ENCODE data around the gene CNTNAP2. TPM values are rescaled to one million over a fixed set of nuclear protein-coding genes. Genes with fewer than 3 reads are reported as not detected.

CNTNAP2 gene
- total RNA-seq, 6 experiments from 2014 or later = 0.07 to 0.13 (median 0.12) TPM; not detected in 3

GRCh38 chr7:146424084-146424483 lies 307.5 kb downstream of the CNTNAP2 start:
- Mint-ChIP-seq H3K9me3 (peaks cover 29% of the 10 kb centered on the region), H3K4me1 (ENCODE audit: low read depth) (no peaks in the 10 kb centered on the region), H3K36me3 (ENCODE audit: low read depth) (no peaks in the 10 kb centered on the region), H3K4me3 (no peak overlapping the region), H3K27me3 (ENCODE audit: insufficient read depth) (no peaks in the 10 kb centered on the region), H3K27ac (no peak overlapping the region)
- no peak for DNase-seq
- TF ChIP-seq CTCF (IDR thresholded peaks at IDR 0.05) = no peak

GRCh38 chr7:146433501-146433900 lies 316.9 kb downstream of the CNTNAP2 start:
- H3K36me3 Mint-ChIP-seq (ENCODE audit: low read depth) = no peaks in the 10 kb centered on the region
- TF ChIP-seq CTCF (IDR thresholded peaks at IDR 0.05) = no peak
- no peak for DNase-seq
- peaks cover 27% of the 10 kb centered on the region for H3K9me3 Mint-ChIP-seq
- H3K27ac Mint-ChIP-seq = no peak overlapping the region
- H3K4me1 Mint-ChIP-seq (ENCODE audit: low read depth) = no peaks in the 10 kb centered on the region
- no peak overlapping the region for H3K4me3 Mint-ChIP-seq
- no peaks in the 10 kb centered on the region for H3K27me3 Mint-ChIP-seq (ENCODE audit: insufficient read depth)

GRCh38 chr7:146443102-146443501 lies 326.5 kb downstream of the CNTNAP2 start:
- Mint-ChIP-seq H3K36me3 (ENCODE audit: low read depth) (no peaks in the 10 kb centered on the region), H3K4me3 (no peak overlapping the region), H3K4me1 (ENCODE audit: low read depth) (no peaks in the 10 kb centered on the region), H3K27ac (no peak overlapping the region), H3K27me3 (ENCODE audit: insufficient read depth) (no peaks in the 10 kb centered on the region), H3K9me3 (peaks cover 23% of the 10 kb centered on the region)
- TF ChIP-seq CTCF (IDR thresholded peaks at IDR 0.05) = no peak
- DNase-seq = no peak

- H3K27ac Mint-ChIP-seq = no peak overlapping the region
Measured at GRCh38 chr7:146449625-146450024, 333.0 kb downstream of the CNTNAP2 start.

GRCh38 chr7:146455091-146455655 lies 338.6 kb downstream of the CNTNAP2 start:
- Mint-ChIP-seq H3K27me3 (ENCODE audit: insufficient read depth) (no peaks in the 10 kb centered on the region), H3K9me3 (peaks cover 18% of the 10 kb centered on the region), H3K27ac (no peak overlapping the region)

More at GRCh38 chr7:146449625-146450024, 333.0 kb downstream of the CNTNAP2 start:
- H3K4me3 Mint-ChIP-seq = no peak overlapping the region
- no peaks in the 10 kb centered on the region for H3K4me1 Mint-ChIP-seq (ENCODE audit: low read depth)
- DNase-seq = no peak
- H3K27me3 Mint-ChIP-seq (ENCODE audit: insufficient read depth) = no peaks in the 10 kb centered on the region
- H3K36me3 Mint-ChIP-seq (ENCODE audit: low read depth) = no peaks in the 10 kb centered on the region
- H3K9me3 Mint-ChIP-seq = peaks cover 31% of the 10 kb centered on the region
- no peak for TF ChIP-seq CTCF (IDR thresholded peaks at IDR 0.05)

More at GRCh38 chr7:146455091-146455655, 338.6 kb downstream of the CNTNAP2 start:
- DNase-seq = no peak
- Mint-ChIP-seq H3K36me3 (ENCODE audit: low read depth) (no peaks in the 10 kb centered on the region), H3K4me3 (no peak overlapping the region), H3K4me1 (ENCODE audit: low read depth) (no peaks in the 10 kb centered on the region)
- TF ChIP-seq CTCF (IDR thresholded peaks at IDR 0.05) = no peak

Data from HFFc6 (cell line).